NCI-H2227 treated with DMSO at 0.1 percent for 48 hours (cell line): Measurements from ENCODE around the gene MEF2A.

Experiments used
- DNase-seq: peaks from one replicate; lab custom pipeline; 2025; lab: John Stamatoyannopoulos, UW

The MEF2A gene

DNA sequence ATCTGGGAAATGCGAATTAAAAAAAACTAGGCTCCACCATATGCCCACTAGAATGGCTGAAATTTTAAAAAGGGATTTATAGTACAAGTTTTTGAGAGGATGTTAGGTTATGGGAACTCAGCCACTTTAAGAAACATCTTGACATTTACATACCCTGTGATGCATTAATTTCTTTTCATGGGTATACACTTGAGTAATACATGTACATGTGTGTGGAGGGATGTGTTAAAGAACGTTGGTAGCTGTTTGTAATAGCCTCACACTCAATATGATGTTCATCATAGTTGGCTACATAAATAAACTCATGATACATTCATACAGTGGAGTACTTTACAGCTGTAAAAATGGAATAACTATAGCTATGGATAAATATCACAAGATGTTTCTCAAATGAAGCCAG, 40.9 kb downstream of the MEF2A start:
- no peak for DNase-seq

DNA sequence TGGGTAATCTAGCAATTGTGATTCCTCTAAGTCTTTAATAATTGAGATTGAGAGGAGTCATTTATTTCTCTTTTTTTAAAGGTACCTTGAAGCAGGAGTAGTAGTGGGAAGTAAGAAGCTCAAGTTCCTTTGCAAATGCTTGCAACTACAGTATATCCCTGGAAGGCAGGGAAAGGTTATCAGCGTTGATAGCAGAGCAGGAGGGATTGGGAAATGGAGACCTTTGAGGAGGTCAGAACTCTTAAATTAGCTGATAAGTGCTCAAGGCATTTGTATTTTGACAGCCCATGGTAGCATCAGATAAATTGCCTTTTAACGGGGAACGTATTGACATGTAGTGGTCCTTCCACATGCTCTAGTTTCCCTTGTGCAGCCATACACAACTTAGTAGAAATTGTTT, 47.7 kb downstream of the MEF2A start:
- no peak for DNase-seq

DNA sequence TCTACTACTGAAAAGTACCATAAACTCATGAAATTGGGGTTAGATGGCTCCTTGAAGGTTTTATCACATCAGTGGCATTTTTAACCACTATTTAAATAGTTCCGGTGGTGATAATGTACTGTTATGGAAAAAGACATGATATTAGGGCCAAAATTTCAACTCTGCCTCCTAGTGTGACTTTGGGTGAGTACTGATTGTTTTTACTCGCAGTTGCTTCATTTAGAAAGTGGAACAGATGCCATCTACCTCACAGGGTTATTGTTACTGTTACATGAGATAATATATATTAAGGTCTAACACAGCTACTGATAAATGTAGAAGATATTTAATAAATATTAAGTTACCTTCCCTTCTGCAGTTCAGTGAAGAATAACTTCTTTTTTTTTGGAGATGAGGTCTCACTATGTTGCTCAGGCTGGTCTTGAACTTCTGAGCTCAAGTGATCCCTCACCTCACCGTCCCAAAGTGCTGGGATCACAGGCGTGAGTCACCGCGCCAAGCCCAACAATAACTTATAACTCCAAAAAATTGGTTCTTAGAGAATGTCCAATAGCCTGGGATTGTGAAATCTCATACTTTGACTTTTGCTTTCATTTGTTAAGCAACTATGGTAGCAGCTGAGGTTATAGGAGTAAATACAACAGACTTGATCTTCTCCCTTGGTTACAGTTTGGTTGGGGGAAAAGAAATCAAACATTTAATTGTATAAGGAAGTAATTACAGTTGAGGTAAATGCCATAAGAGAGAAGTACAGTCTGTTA, 48.3 kb downstream of the MEF2A start:
- DNase-seq, result no peak

DNA sequence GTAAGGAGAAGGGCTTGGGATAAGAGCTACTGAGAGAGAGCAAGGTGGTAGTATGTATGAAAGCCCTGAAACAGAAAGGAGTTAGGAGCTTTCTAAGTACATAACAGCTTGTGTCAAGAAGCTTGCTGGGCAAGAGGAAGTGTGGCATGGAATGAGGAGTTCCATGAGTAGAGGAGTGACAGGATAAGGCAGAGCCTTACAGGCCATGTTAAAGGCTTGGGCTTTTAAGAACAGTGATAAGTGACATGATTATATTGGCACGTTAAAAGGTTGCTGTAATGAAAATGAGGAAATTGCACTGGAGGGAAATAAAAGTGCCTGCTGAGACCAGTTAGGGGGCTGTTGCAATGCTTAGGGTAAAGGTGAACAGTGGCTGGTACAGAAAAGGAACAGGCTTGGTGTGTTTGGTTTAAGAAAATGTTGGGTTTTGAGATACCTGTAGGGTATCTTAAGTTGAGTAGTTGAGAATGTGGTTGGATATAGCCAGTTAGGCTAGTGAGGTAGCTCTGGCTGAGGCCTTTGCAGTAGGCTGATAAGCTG, 49.0 kb downstream of the MEF2A start:
- no peak for DNase-seq

DNA sequence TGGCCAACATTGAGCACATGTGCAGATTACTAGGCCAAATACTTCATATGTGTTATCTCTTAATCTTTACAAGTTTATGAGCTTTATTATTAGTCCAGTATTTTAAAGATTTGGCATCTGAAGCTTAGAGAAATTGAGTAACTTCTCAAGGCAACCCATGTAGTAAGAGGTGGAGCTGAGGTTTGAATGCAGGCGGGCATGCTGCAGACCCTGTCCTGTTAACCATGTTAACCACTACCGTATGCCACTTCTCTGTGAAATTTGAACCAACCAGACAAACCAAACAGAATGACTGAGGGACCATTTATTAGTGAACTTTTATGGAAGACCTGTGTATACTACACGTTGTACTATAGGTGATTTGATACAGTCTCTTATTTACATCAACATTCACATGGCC, 49.7 kb downstream of the MEF2A start:
- DNase-seq, result no peak

DNA sequence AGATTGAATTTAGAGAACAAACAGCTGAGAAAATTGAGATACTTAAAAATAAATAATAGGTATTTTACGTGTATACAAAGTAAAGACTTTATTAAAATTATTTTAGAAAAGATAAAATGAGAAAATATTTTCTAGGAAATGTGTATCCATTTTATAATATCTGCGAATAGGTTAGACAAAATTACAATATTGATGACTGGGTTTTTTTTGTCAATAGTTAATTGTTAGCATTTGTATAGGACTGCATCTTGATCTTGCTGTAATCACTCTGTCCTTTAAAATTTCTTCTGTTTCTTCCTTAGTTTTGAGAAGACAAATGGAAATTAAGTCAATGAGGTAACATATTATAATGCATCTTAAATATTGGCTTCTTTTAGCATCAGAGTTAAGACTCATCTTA, 50.3 kb downstream of the MEF2A start:
- DNase-seq, result no peak

DNA sequence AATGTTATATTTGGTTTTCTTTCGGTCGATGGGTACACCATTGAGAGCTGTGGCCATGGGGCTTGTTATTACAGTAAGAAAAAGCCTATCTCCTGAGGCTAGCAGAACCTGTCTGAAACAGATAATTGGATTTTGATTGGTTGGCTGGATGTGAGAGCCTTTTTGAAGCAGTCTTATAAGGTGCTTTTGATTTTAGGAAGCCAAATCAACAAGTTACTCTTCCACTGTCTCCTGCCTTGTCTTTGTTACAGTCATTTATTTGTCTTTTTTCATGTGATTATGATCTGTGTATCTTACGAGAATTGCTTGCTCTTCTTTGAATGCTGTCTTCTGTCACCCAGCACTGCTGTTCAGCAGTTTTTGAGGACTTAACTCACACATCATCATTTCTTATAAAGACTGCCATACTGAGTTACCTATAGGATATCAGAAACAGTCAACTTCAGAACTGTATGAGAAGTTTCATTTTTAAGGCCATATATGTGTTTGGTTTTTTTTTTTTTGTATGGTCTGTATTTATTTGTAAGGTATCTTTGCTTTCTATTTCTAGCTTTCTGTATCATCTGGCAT, 51.1 kb downstream of the MEF2A start:
- no peak for DNase-seq

DNA sequence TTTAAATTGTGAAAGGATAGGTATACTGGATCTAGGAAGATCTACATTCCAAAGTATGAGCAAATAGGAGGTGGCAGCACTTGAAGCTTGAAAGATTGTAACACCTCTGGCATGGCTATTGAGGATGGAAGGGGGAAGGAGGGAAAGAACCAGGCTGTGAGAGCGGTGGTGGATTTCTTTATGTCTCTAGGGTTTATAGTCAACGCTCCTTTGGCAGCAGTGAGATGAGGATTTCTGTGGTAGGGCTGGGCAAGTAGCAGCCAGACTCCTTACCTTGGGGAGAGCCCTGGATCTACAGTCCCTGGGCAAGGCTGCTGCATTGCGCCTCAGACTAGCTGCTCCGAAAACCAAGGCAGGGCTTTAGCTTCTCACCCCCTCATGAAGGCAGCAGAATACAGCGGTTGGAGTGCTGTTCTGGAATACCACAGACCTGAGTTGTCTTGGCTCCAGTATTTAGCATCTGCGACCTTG, 53.2 kb downstream of the MEF2A start:
- no peak for DNase-seq

DNA sequence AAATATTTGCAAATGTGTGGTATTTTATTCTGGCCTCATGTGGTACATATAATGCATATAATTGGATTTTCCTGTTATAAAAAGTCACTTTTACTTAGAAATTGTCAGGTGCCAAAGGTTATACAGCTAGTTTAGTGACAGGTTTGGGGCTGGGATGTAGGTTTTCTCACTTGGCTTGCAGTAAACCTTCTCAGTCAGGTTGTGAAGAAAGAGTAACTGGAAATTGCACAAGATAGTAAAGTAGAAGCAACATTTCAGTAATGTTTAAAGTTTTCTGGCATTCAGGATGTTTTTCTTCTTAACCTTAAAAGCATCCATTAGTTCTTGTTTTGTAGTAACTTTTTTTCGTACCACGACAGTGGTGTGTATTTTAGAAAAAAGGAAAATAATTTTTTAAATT, 53.9 kb downstream of the MEF2A start:
- DNase-seq, result no peak

DNA sequence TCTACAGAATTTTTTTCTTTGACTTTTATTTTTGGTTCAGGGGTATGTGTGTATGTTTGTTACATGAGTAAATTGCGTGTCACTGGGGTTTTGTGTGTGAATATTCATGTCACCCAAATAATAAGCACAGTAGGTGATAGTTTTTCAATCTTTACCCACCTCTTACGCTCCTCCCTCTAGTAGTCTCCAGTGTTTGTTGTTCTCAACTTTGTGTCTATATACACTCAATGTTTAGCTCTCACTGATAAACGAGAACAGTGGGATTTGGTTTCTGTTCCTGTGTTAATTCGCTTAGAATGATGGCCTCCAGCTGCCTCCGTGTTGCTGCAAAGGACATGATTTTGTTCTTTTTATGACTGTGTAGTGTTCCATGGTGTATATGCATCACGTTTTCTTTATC, 54.4 kb downstream of the MEF2A start:
- no peak for DNase-seq

DNA sequence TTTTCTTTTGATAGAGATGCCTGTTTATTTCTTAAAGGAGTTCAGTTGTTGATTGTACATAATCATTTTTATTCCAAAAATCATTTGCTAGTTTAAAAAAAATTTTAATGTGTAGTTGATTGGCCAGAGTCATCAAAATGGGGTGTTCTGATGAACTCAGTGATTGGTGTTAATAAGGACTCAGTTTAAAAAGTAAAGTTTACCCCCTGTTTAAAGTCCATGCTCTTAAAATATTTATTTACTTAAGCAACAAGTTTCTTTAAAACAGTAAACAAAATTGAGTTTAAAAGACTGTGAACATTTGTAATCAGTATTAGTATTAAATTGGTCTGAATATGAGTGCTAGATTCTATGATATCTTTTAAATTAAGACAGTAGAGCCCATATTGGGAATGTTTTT, 56.0 kb downstream of the MEF2A start:
- no peak for DNase-seq

DNA sequence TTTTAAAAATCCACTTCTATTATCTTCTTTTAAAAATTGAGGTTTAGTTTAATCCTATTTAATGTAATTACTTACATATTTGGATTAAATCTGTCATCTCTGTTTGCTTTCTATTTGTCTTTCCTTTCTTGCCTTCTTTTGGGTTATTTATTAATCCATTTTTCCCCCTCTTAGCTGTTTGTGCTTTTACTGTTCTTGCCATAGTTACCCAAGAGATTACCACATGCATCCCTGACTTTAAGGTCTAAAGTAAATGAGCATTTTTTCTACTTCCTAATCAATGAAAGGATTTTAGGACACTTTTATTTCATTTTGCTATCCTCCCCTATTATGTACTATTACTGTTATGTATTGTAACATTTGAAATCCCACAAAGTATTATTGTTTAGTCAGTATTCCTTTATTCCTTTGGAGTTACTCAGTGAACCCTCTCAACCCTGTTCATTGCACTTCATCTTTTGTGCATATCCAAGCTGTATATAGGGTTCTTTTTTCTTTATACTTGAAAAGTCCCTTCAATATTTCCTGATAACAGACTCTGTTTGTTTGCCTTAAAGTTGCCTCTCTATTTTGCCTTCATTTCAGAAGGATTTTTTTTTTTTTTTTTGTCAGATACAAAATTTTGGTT, 62.7 kb downstream of the MEF2A start:
- DNase-seq, result no peak

DNA sequence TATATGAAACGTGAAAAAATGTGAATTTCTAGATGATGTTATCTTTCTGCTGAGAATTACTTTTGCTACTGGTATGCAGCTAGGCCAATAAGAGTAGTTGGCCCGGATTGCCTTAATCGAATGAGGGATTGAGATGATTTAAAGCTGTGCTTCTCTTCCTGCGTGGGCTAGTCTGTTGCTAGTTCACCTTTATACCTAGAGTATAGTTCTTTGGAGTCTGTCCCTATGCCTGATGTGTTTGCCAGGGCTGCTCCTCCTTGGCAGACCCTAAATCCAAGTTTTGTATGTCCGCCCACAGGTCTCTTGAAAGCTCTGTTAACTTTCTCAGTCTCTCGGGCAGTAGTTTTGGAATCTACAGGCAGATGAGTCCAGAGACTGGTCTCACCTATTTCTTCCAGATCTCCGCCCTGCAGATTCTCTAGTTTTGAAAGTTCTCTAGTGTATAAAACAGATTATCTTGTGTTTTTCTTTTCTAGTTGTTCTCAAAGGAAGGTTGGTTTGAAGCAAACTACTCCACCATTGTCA, 64.9 kb downstream of the MEF2A start:
- DNase-seq, result no peak

DNA sequence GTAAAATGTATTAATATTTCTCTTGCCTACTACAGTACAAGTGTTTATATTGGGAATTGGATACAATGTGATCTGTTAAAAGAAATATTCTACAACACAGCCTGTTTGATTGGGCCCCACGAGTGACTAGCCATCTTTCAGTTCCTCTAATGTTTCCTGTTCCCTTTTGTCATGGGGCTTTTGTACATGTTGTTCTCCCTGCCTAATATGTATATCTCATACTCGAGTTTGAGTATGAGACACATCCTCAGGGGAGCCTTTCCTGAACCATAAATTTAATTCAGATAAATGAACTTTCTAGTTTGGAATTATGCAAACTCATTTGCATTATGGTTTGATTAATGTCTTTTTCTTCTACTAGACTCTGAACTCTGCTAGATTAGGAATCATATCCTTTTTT, 65.5 kb downstream of the MEF2A start:
- DNase-seq, result no peak

DNA sequence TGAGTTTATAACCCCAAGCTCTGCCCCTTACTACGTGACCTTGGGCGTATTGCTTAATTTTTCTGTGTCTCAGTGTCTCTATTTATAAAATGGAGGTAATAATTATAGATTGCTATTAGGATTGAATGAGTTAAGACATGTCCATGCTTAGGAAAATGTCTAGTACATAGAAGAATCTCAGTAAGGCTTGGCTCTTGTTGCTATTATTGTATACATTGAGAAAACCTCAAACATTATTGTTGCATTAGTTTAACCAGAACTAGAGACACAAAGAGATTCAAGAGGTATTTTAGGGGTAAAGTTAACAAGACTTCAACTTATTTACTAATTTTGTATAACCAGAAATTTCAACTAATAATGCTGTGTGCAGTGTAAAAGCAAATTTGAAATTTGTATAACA, 66.7 kb downstream of the MEF2A start:
- no peak for DNase-seq

DNA sequence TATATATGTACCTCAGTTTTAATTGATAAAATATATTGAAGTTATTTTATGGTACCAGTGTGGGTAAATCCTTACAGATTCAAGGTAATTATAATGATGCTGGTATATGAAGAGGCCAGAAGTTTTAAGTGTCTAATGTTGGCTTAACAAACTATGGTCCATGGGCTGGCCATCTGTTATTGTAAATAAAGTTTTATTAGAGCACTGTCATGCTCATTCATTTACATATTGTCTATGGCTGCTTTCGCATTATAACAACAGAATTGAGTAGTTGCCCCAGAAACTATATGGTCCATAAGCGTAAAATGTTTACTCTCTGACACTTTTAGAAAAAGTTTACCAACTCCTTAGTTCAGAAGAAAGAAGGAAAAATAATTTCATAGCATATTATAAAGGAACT, 67.9 kb downstream of the MEF2A start:
- DNase-seq, result no peak

DNA sequence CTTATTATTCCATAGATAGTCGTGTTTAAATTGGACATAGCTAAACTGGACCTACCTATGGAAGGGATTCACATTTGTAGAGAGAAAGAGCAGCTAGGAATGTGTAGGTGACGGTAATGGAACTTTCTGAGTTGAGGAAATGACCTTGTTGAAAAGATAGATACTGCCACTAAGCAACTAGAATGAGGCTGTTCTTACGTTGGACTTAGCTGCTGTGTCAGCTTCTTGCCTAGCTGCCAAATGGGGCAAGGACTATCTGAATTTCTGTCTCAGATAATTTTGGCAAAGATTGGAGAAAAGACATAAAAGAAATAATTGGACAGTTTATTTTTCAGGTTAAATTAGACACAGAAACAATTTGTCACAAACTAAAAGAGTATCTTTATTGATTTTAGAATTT, 68.8 kb downstream of the MEF2A start:
- no peak for DNase-seq

DNA sequence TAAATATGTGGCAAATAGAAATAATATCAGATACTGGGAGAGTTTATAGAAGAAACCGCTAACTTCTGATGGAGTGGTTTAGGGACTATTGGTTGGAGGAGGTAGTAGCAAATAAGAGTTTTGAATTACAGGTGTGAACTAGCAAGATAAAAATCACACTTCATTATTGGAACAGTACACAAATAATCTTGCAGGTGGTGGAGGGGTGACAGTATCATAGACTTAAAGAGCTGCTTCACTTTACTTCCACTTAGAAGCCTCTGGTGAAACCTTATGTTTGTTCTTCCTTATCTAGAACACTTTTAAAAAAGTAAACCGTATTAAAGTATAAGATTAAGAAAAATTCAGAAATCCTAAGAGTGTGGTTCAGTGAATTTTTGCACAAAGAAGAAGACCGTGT, 69.4 kb downstream of the MEF2A start:
- no peak for DNase-seq

DNA sequence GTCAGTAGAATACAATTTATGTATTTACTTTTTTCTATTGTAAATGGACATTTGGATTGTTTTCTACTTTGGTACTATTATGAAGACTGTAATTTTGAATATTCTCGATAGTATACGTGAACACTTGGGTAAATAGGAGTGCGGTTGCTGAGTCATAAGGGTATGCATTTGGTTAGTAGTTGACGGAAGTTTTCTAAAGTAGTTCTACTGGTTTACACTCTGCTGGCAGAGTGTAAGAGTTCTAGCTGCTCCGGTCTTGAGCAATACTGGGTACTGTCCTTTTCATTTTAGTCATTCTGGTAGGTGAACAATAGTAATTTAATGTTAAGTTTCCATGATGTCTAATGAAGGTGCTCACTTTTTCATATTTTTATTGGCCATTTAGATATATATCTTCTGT, 70.0 kb downstream of the MEF2A start:
- no peak for DNase-seq

DNA sequence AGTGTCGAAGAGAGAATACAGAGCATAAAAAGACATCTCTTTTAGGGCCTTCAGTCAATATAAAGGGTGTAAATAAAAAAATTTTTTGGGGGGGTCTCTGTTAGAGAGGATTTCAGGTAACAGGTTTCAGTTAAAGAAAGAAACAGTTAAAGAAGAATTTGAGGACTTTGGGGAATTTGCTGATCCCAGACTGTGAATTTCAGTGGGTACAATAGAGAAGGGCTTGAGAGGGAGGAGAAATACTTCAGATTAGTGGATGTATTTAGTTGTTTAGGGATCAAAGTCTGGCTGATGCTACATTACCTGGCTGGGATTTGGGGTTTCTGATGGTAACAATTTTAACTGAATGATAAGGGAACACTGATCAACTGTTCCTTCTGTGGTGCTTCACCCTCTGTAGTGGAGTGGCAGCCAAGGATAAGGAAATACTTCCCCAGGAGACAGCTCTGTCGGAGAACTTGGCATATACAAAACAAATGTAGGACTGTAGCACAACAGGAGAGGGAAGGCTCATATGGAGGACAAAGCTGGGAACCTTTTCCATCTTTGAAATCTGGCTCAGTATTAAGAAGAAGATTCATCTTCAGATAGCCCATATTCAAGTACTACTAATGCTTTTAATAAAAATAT, 79.2 kb downstream of the MEF2A start:
- DNase-seq, result no peak

DNA sequence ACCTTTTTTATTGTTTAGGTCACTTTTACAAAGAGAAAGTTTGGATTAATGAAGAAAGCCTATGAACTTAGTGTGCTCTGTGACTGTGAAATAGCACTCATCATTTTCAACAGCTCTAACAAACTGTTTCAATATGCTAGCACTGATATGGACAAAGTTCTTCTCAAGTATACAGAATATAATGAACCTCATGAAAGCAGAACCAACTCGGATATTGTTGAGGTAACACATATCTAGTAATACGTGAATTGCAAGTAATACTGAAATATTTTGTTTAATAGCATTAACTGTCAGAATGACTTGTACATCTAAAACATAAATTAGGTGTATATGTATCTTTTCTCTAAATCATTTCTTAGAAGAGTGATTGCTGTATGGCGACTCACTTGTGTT, 79.8 kb downstream of the MEF2A start:
- DNase-seq, result no peak

DNA sequence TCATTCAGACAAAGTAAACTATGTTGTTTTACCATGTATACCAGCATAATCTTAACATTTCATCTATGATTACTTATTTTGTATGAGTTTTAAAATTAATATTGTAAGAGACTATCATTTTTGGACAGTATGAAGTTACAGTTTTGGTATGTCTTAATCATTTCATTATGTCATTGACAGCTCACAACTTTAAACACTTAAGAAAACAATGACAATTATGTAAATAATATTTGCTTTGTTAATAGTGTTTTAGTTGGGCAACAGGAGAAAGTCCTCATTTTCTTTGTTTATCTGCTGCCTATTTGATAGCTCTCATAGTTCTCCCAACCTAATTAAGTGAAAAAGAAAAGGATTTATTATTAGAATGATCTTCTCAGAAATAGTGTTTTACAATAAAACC, 80.2 kb downstream of the MEF2A start:
- no peak for DNase-seq
